ENCODE measurements around the gene NR1H3. TPM values are rescaled to one million over a fixed set of nuclear protein-coding genes. Genes with fewer than 3 reads are reported as not detected.
A peak's percentile ranks its signal among the peaks of the same experiment; 100 is the strongest.

NR1H3 gene
- total and polyA plus RNA-seq, 2 of the 4 experiments (the other 2 are of a cell fraction) = 9.1 to 13.6 TPM

- 0 out of 2 replicates have a peak, but pooled peaks have one; percentile 1 for TF ChIP-seq USF2 (IDR thresholded peaks at IDR 0.05; ENCODE audit: low read depth, low read length)
- no peak for TF ChIP-seq RCOR1 (IDR thresholded peaks at IDR 0.05; ENCODE audit: insufficient replicate concordance, low read length)
These were observed 11.4 kb downstream of the NR1H3 start (continued) for GRCh38 chr11:47269002-47269828.

GRCh38 chr11:47269829-47270305 is 12.1 kb downstream of the NR1H3 start, which contains the start of gene MADD:
TSS of gene MADD (plus strand) at chr11:47270133.
- CTCF ChIA-PET = interaction anchor here (1.1 kb wide), 1 partner anchor 11 kb away, joined by 4 read pairs; no protein-coding TSS in a partner anchor
- peak; percentile 78 for DNase-seq

More at GRCh38 chr11:47269829-47270305, 12.1 kb downstream of the NR1H3 start, which contains the start of gene MADD:
- Histone ChIP-seq H4K5ac (ENCODE audit: low read depth, low read length) (peak within 1 kb of the TSS; percentile 97), H3K4me2 (ENCODE audit: low read depth, low read length) (peak within 1 kb of the TSS; percentile 97), H3K79me1 (ENCODE audit: low read depth in 1 of 2, low read length in 2 of 2) (peaks cover 19 to 53% of the 10 kb centered on the region in 2 experiments), H3K4ac (ENCODE audit: low read depth, low read length) (peak within 1 kb of the TSS; percentile 99), H4K8ac (ENCODE audit: low read depth in 2 of 2, low read length in 2 of 2) (peak within 1 kb of the TSS; percentile 96), H2BK15ac (ENCODE audit: low read depth, low read length) (peak within 1 kb of the TSS; percentile 84; the same call in 2 of the 3 replicates), H3K14ac (replicated peaks; ENCODE audit: low read depth, low read length) (peak within 1 kb of the TSS; percentile 99), H3K56ac (ENCODE audit: extremely low read depth, insufficient read depth, low read length) (peak within 1 kb of the TSS; percentile 82), H3K9me1 (ENCODE audit: insufficient read depth, low read length) (peaks cover 26% of the 10 kb centered on the region), H3K23ac (ENCODE audit: low read depth, low read length) (peak within 1 kb of the TSS; percentile 97), H3K36me3 (ENCODE audit: control insufficient read depth, insufficient read depth, low read length) (peaks cover 4% of the 10 kb centered on the region; the same call in 1 of the 2 replicates), H2AK9ac (replicated peaks; ENCODE audit: low read depth, low read length, poor library complexity) (peak within 1 kb of the TSS; percentile 94), H2BK20ac (ENCODE audit: low read depth, low read length) (peak within 1 kb of the TSS; percentile 76), H3K18ac (ENCODE audit: low read depth, low read length) (peak within 1 kb of the TSS; percentile 98), H4K91ac (ENCODE audit: insufficient read depth, low read depth, low read length) (peak within 1 kb of the TSS; percentile 96), H3K4me3 (ENCODE audit: insufficient read depth, low read depth, low read length) (peak within 1 kb of the TSS; percentile 89), H3K27ac (ENCODE audit: insufficient read depth, low read length) (peak within 1 kb of the TSS; percentile 99), H3K4me1 (ENCODE audit: control insufficient read depth, insufficient read depth, low read length) (peaks cover 18% of the 10 kb centered on the region), H2AK5ac (ENCODE audit: low read depth, low read length) (peak within 1 kb of the TSS; percentile 60), H3K9me3 (ENCODE audit: control insufficient read depth, insufficient read depth, low read length) (no peaks in the 10 kb centered on the region), H2BK120ac (ENCODE audit: low read depth, low read length) (peak within 1 kb of the TSS; percentile 90), H2BK5ac (ENCODE audit: low read depth, low read length, poor library complexity, severe bottlenecking) (peak within 1 kb of the TSS; percentile 94), H2AFZ (replicated peaks; ENCODE audit: low read length, poor library complexity) (peak within 1 kb of the TSS; percentile 96), H3K9ac (ENCODE audit: low read depth, low read length) (peak within 1 kb of the TSS; percentile 95), H4K20me1 (ENCODE audit: insufficient read depth, low read length) (peaks cover 40% of the 10 kb centered on the region), H3K27me3 (ENCODE audit: control insufficient read depth, insufficient read depth, low read length) (no peaks in the 10 kb centered on the region)
- no peak for TF ChIP-seq RCOR1 (IDR thresholded peaks at IDR 0.05; ENCODE audit: insufficient replicate concordance, low read length)
- TF ChIP-seq MAZ (IDR thresholded peaks at IDR 0.05; ENCODE audit: borderline replicate concordance, low read depth, low read length) = peak; percentile 57; the same call in 1 of the 2 replicates
- TF ChIP-seq RFX5 (IDR thresholded peaks at IDR 0.05; ENCODE audit: low read depth, low read length) = no peak
- peak; percentile 68 for TF ChIP-seq POLR2A (IDR thresholded peaks at IDR 0.05; ENCODE audit: low read depth, low read length)
- peak; percentile 85 for TF ChIP-seq BHLHE40 (IDR thresholded peaks at IDR 0.05; ENCODE audit: low read depth, low read length)
- WGBS, 2 experiments (ENCODE audit: extremely low coverage in 2 of 2, insufficient read length in 1 of 2) = 0% methylated on average over 3 of the region's 57 CpGs; no CpG with 5 or more reads in 1 of the 2 experiments
- POLR2A ChIA-PET (ENCODE audit: unreplicated experiment) = no interaction called here
- intact Hi-C loops (cut with micrococcal nuclease) (loop anchor here (2.0 to 5.0 kb wide), 2 partner anchors 37 to 85 kb away; no protein-coding TSS in a partner anchor), in situ Hi-C loops (cut with MboI; ENCODE audit: low sequenced_read_pairs) (no loop called here), dilution Hi-C loops (cut with HindIII; ENCODE audit: low sequenced_read_pairs, unreplicated experiment) (no loop called here)
- BruUV-seq (replicated peaks) = no TSS peak
- peak; percentile 91 for ATAC-seq (ENCODE audit: low read depth)
